IMR-90 (cell line): Measurements from ENCODE around the gene SLC39A5. TPM values are rescaled to one million over a fixed set of nuclear protein-coding genes. Genes with fewer than 3 reads are reported as not detected.
A peak's percentile ranks its signal among the peaks of the same experiment; 100 is the strongest.
"Not testable (repeated sequence)": the region's sequence is repeated elsewhere in the genome, so short reads cannot be mapped to it uniquely, and the experiment has no call there.

Source experiments
- ATAC-seq: fragments of 200-7000 bp; cut with Tn5 transposase; 2 replicates; pipeline ENCODE4 v1.9.1; 2020; ENCODE audit warnings: low read depth, mild to moderate bottlenecking, moderate library complexity
- BruUV-seq: library from RNA; stranded (reverse); fragments of 400-500 nt; replicated peaks from 2 replicates; lab custom pipeline; 2021; lab: Mats Ljungman, UMichigan
- CTCF ChIA-PET: fragments of 300-600 bp; formaldehyde crosslinking; extraction: SDS; loops from one replicate; lab custom pipeline; 2021; ENCODE audit warnings: antibody characterized with exemption; lab: Yijun Ruan, JAX
- POLR2A ChIA-PET: fragments of 300-600 bp; sonication (Branson Sonifier 250); formaldehyde crosslinking; loops from one replicate; lab custom pipeline; 2022; ENCODE audit warnings: antibody characterized with exemption; ENCODE audit not compliant: unreplicated experiment; lab: Charles Lee
- DNase-seq: peaks from one replicate; pipeline ENCODE4 v3.0.0; 2013
- H2AFZ ChIP-seq: replicated peaks from 2 replicates; pipeline ENCODE3; 2013; ENCODE audit warnings: low read length, mild to moderate bottlenecking; ENCODE audit not compliant: poor library complexity
- H2AK5ac ChIP-seq: 2 replicates; pipeline ENCODE4 v1.6.1; 2013; ENCODE audit warnings: low read depth, low read length, inconsistent platforms
- H2AK9ac ChIP-seq: replicated peaks from 2 replicates; pipeline ENCODE3; 2013; ENCODE audit warnings: mild to moderate bottlenecking, low read depth, low read length, moderate library complexity; ENCODE audit not compliant: poor library complexity
- H2BK120ac ChIP-seq: 2 replicates; pipeline ENCODE4 v1.6.1; 2013; ENCODE audit warnings: low read depth, low read length, inconsistent platforms
- H2BK15ac ChIP-seq: 3 replicates; pipeline ENCODE4 v1.6.1; 2013; ENCODE audit warnings: low read depth, low read length, inconsistent platforms
- H2BK20ac ChIP-seq: 2 replicates; pipeline ENCODE4 v1.6.1; 2013; ENCODE audit warnings: low read depth, mild to moderate bottlenecking, inconsistent platforms, low read length, moderate library complexity
- H2BK5ac ChIP-seq: 2 replicates; pipeline ENCODE4 v1.6.1; 2013; ENCODE audit warnings: mild to moderate bottlenecking, low read depth, low read length, inconsistent platforms; ENCODE audit not compliant: poor library complexity, severe bottlenecking
- H3K14ac ChIP-seq: replicated peaks from 2 replicates; pipeline ENCODE4 v1.6.1; 2013; ENCODE audit warnings: low read depth, low read length, inconsistent platforms
- H3K18ac ChIP-seq: 2 replicates; pipeline ENCODE4 v1.6.1; 2013; ENCODE audit warnings: low read depth, low read length, control low read depth
- H3K23ac ChIP-seq: 2 replicates; pipeline ENCODE4 v1.6.1; 2013; ENCODE audit warnings: low read depth, low read length, inconsistent platforms
- H3K27ac ChIP-seq: 2 replicates; pipeline ENCODE4 v1.5.1; 2013; ENCODE audit warnings: mild to moderate bottlenecking, control low read depth, low read length; ENCODE audit not compliant: insufficient read depth
- H3K27me3 ChIP-seq: 2 replicates; pipeline ENCODE4 v1.6.1; 2013; ENCODE audit warnings: low read length; ENCODE audit not compliant: control insufficient read depth, insufficient read depth
- H3K36me3 ChIP-seq: 2 replicates; pipeline ENCODE4 v1.6.1; 2013; ENCODE audit warnings: low read length, mixed read lengths; ENCODE audit not compliant: control insufficient read depth, insufficient read depth
- H3K4ac ChIP-seq: 2 replicates; pipeline ENCODE4 v1.6.1; 2013; ENCODE audit warnings: low read depth, low read length, inconsistent platforms
- H3K4me1 ChIP-seq: 2 replicates; pipeline ENCODE4 v1.6.1; 2013; ENCODE audit warnings: low read length, mixed read lengths; ENCODE audit not compliant: control insufficient read depth, insufficient read depth
- H3K4me2 ChIP-seq: 2 replicates; pipeline ENCODE4 v1.6.1; 2013; ENCODE audit warnings: low read depth, mild to moderate bottlenecking, control low read depth, low read length, moderate library complexity
- H3K4me3 ChIP-seq: 2 replicates; pipeline ENCODE4 v1.5.1; 2013; ENCODE audit warnings: low read depth, mild to moderate bottlenecking, control low read depth, low read length, moderate library complexity; ENCODE audit not compliant: insufficient read depth
- H3K56ac ChIP-seq: 2 replicates; pipeline ENCODE4 v1.6.1; 2013; ENCODE audit warnings: low read length, inconsistent platforms; ENCODE audit not compliant: insufficient read depth; ENCODE audit errors: extremely low read depth
- H3K79me1 ChIP-seq, 2 experiments: 2 replicates each; pipeline ENCODE4 v1.6.1; 2013; ENCODE audit warnings: low read length in 2 of 2, inconsistent platforms in 1 of 2, low read depth in 1 of 2
- H3K9ac ChIP-seq: 2 replicates; pipeline ENCODE4 v1.6.1; 2013; ENCODE audit warnings: low read depth, low read length, control low read depth
- H3K9me1 ChIP-seq: 2 replicates; pipeline ENCODE4 v1.6.1; 2013; ENCODE audit warnings: low read length, inconsistent platforms; ENCODE audit not compliant: insufficient read depth
- H3K9me3 ChIP-seq: 2 replicates; pipeline ENCODE4 v1.6.1; 2013; ENCODE audit warnings: low read length; ENCODE audit not compliant: control insufficient read depth, insufficient read depth
- H4K20me1 ChIP-seq: 2 replicates; pipeline ENCODE4 v1.6.1; 2013; ENCODE audit warnings: low read length, inconsistent platforms; ENCODE audit not compliant: insufficient read depth
- H4K5ac ChIP-seq: 2 replicates; pipeline ENCODE4 v1.6.1; 2013; ENCODE audit warnings: mild to moderate bottlenecking, low read depth, low read length, control low read depth
- H4K8ac ChIP-seq, 2 experiments: 2 replicates each; pipeline ENCODE4 v1.6.1; 2013; ENCODE audit warnings: low read depth in 2 of 2, low read length in 2 of 2, control low read depth in 1 of 2, inconsistent platforms in 1 of 2
- H4K91ac ChIP-seq: 2 replicates; pipeline ENCODE4 v1.6.1; 2013; ENCODE audit warnings: low read depth, low read length, inconsistent platforms; ENCODE audit not compliant: insufficient read depth
- BHLHE40 ChIP-seq: fragments of 150-350 bp; IDR thresholded peaks from 2 replicates; pipeline ENCODE4 v1.6.1; 2016; ENCODE audit warnings: mild to moderate bottlenecking, low read depth, low read length
- MAFK ChIP-seq: IDR thresholded peaks from 2 replicates; pipeline ENCODE4 v1.6.1; 2012; ENCODE audit warnings: low read depth, low read length, improper control_type of control experiment
- RFX5 ChIP-seq: IDR thresholded peaks from 2 replicates; pipeline ENCODE4 v1.8.0; 2012; ENCODE audit warnings: low read depth, mild to moderate bottlenecking, low read length, moderate library complexity
- whole genome bisulfite sequencing, 2 experiments: methylation state at CpG; one replicate each; pipeline versions ENCODE4 v1.1.5 to v1.1.7; 2013; ENCODE audit warnings: missing lambda C conversion rate in 2 of 2; ENCODE audit not compliant: insufficient read length in 1 of 2; ENCODE audit errors: extremely low coverage in 2 of 2; 5-methylcytosine and 5-hydroxymethylcytosine counted together
- dilution Hi-C: fragments of 300-500 bp; cut with HindIII; formaldehyde crosslinking; loops from one replicate; pipeline ENCODE4 v1.14.3; 2018; ENCODE audit warnings: low sequenced_read_pairs; ENCODE audit not compliant: unreplicated experiment
- in situ Hi-C: fragments of 300-500 bp; cut with MboI; formaldehyde crosslinking; loops from 3 replicates; pipeline ENCODE4 v1.14.3; 2019; ENCODE audit warnings: low sequenced_read_pairs, inconsistent platforms, mixed read lengths
- intact Hi-C: fragments of 100-400 bp; cut with micrococcal nuclease; formaldehyde crosslinking; loops from 2 replicates; pipeline ENCODE4 v1.10.0; 2022
- polyA plus RNA-seq, 3 experiments: library from polyadenylated mRNA; depleted of rRNA; stranded (reverse); fragments of >200 nt; gene quantifications; 2 replicates each; pipeline ENCODE4 v1.2.3, GENCODE V29; 2012; ENCODE audit warnings: low replicate concordance in 1 of 3
- total RNA-seq: library from RNA; depleted of rRNA; stranded (reverse); fragments of >200 nt; gene quantifications from 2 replicates; pipeline ENCODE4 v1.2.3, GENCODE V29; 2012
- TF ChIP-seq, protein P1 (sequence below): fragments of 150-350 bp; IDR thresholded peaks from 2 replicates; pipeline ENCODE4 v1.6.1; 2017; ENCODE audit warnings: mild to moderate bottlenecking, antibody characterized with exemption, low read length, low read depth

Gene SLC39A5
- total and polyA plus RNA-seq, 2 of the 4 experiments (the other 2 are of a cell fraction) = not detected

GRCh38 chr12:56261503-56262232, 31.8 kb downstream of the SLC39A5 start:
- H3K36me3 ChIP-seq = peaks cover 4% of the 10 kb centered on the region; the same call in 1 of the 2 replicates
- H2BK5ac ChIP-seq = peak overlapping the region; percentile 92
- H3K27me3 ChIP-seq = no peaks in the 10 kb centered on the region
- POLR2A ChIA-PET = interaction anchor here (0.5 kb wide), 1 partner anchor 226 kb away, joined by 16 read pairs; the partner anchor contains the start of gene GLS2
- dilution Hi-C loops = no loop called here
- H3K4ac ChIP-seq = peak overlapping the region; percentile 74
- TF ChIP-seq BHLHE40 = peak; percentile 37; the same call in 1 of the 2 replicates
- TF ChIP-seq MAFK = no peak
- TF ChIP-seq RFX5 = no peak
- TF ChIP-seq, protein P1, sequence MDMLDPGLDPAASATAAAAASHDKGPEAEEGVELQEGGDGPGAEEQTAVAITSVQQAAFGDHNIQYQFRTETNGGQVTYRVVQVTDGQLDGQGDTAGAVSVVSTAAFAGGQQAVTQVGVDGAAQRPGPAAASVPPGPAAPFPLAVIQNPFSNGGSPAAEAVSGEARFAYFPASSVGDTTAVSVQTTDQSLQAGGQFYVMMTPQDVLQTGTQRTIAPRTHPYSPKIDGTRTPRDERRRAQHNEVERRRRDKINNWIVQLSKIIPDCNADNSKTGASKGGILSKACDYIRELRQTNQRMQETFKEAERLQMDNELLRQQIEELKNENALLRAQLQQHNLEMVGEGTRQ = peak; percentile 72
- in situ Hi-C loops = no loop called here
- H4K8ac ChIP-seq = peak overlapping the region; percentile 7 to 80; a peak in 2 of 4 replicates
- H3K23ac ChIP-seq = peak overlapping the region; percentile 75
- H3K56ac ChIP-seq = peak overlapping the region; percentile 44; the same call in 1 of the 2 replicates
- H3K4me1 ChIP-seq = peaks cover 17% of the 10 kb centered on the region
- H2AFZ ChIP-seq = peak overlapping the region; percentile 27
- DNase-seq (peak; percentile 71), ATAC-seq (peak; percentile 18)
- H4K20me1 ChIP-seq = peaks cover 7% of the 10 kb centered on the region
- H4K91ac ChIP-seq = peak overlapping the region; percentile 73
- peak overlapping the region; percentile 81 for H2AK5ac ChIP-seq
- H3K9me3 ChIP-seq = no peaks in the 10 kb centered on the region
- H3K4me3 ChIP-seq = no peak overlapping the region
- peak overlapping the region; percentile 87; the same call in 1 of the 2 replicates for H3K18ac ChIP-seq
- WGBS, 2 experiments = 100% methylated on average over 1 of the region's 5 CpGs; no CpG with 5 or more reads in 1 of the 2 experiments
- intact Hi-C loops = no loop called here
- no peak overlapping the region for H3K27ac ChIP-seq
- peak overlapping the region; percentile 35; the same call in 1 of the 2 replicates for H3K4me2 ChIP-seq
- H2AK9ac ChIP-seq = peak overlapping the region; percentile 10
- H3K9ac ChIP-seq = no peak overlapping the region
- H2BK15ac ChIP-seq = peak overlapping the region; percentile 52
- H3K9me1 ChIP-seq = peaks cover 12% of the 10 kb centered on the region
- peak overlapping the region; percentile 84 for H2BK20ac ChIP-seq
- H2BK120ac ChIP-seq = peak overlapping the region; percentile 89
- CTCF ChIA-PET = no interaction called here
- no TSS peak for BruUV-seq
- peak overlapping the region; percentile 71 for H3K14ac ChIP-seq
- peaks cover 0 to 23% of the 10 kb centered on the region in 2 experiments; a peak in 2 of 4 replicates for H3K79me1 ChIP-seq
- H4K5ac ChIP-seq = peak overlapping the region; percentile 72; the same call in 1 of the 2 replicates

DNA sequence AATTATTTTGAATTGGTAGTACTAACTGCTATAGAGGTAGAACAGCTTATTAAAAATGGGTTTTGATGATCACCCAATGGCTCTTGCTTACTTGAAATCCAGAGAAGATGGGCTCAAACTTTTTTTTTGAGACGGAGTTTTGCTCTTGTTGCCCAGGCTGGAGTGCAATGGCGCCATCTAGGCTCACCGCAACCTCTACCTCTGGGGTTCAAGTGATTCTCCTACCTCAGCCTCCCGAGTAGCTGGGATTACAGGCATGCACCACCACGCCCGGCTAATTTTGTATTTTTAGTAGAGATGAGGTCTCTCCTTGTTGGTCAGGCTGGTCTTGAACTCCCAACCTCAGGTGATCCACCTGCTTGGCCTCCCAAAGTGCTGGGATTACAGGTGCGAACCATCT, 33.1 kb downstream of the SLC39A5 start:
- H3K4me1 ChIP-seq = peaks cover 16% of the 10 kb centered on the region
- H2BK120ac ChIP-seq, POLR2A ChIA-PET, H4K91ac ChIP-seq, H3K9ac ChIP-seq, BruUV-seq, H3K36me3 ChIP-seq, H3K4me2 ChIP-seq, H2AK5ac ChIP-seq, H3K23ac ChIP-seq, H4K8ac ChIP-seq, H3K27me3 ChIP-seq, H3K27ac ChIP-seq, dilution Hi-C loops, H3K4ac ChIP-seq, ATAC-seq, intact Hi-C loops, H3K18ac ChIP-seq, H3K9me3 ChIP-seq, H2BK20ac ChIP-seq, in situ Hi-C loops, H4K5ac ChIP-seq, H2AK9ac ChIP-seq, DNase-seq, H2BK5ac ChIP-seq, H4K20me1 ChIP-seq, H3K56ac ChIP-seq, H2BK15ac ChIP-seq, H3K4me3 ChIP-seq, H2AFZ ChIP-seq, H3K14ac ChIP-seq: not testable (repeated sequence)
- H3K79me1 ChIP-seq = peaks cover 0 to 20% of the 10 kb centered on the region in 2 experiments; a peak in 2 of 4 replicates
- no CpG with 5 or more reads among the region's 7 CpGs for WGBS, 2 experiments
- H3K9me1 ChIP-seq = peaks cover 12% of the 10 kb centered on the region
- CTCF ChIA-PET = interaction anchor here (0.6 kb wide), 1 partner anchor 21 kb away, joined by 3 read pairs; no protein-coding TSS in a partner anchor
